ENCODE data around the gene PRDX2. TPM values are rescaled to one million over a fixed set of nuclear protein-coding genes. Genes with fewer than 3 reads are reported as not detected.
"Not testable (repeated sequence)": the region's sequence is repeated elsewhere in the genome, so short reads cannot be mapped to it uniquely, and the experiment has no call there.

PRDX2 gene
- polyA plus RNA-seq, 3 donors, result 40.0 to 71.5 (median 46.7) TPM

DNA sequence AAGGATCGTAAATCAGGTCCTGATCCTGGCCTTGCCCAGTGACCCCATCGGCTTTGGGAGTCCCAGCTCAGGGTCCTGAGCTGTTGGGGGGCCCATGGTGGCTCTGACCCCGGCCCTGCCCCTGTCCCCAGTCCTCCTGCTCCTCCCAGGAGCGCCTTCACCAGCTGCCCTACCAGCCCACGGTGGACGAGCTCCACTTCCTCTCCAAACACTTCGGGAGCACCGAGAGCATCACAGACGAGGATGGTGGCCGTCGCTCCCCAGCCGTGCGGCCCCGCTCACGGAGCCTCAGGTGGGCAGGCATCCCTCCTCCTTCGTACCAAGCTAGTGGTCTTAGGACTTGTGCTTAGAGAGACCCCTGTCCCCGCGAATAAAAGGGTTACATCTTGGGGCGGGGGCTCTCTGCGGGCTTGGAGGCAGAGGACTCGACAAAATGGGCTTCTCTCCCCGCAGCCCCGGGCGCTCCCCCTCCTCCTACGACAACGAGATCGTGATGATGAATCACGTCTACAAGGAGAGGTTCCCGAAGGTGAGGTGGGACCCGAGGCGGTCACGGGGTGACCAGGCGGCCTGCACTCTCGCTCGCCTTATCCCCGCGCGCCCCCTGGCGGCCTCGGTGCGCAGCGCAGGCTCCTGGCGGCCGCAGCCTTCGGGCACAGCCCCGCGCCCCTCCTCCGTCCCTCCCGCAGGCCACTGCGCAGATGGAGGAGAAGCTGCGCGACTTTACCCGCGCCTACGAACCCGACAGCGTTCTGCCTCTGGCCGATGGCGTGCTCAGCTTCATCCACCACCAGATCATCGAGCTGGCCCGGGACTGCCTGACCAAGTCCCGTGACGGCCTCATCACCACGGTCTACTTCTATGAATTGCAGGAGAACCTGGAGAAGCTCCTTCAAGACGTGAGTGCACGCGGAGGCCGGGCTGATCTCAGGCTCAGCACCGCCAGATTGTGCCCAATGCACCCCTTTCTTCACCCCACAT lies 45.8 kb upstream of the PRDX2 start:
- TF ChIP-seq, protein P1, sequence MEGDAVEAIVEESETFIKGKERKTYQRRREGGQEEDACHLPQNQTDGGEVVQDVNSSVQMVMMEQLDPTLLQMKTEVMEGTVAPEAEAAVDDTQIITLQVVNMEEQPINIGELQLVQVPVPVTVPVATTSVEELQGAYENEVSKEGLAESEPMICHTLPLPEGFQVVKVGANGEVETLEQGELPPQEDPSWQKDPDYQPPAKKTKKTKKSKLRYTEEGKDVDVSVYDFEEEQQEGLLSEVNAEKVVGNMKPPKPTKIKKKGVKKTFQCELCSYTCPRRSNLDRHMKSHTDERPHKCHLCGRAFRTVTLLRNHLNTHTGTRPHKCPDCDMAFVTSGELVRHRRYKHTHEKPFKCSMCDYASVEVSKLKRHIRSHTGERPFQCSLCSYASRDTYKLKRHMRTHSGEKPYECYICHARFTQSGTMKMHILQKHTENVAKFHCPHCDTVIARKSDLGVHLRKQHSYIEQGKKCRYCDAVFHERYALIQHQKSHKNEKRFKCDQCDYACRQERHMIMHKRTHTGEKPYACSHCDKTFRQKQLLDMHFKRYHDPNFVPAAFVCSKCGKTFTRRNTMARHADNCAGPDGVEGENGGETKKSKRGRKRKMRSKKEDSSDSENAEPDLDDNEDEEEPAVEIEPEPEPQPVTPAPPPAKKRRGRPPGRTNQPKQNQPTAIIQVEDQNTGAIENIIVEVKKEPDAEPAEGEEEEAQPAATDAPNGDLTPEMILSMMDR (IDR thresholded peaks at IDR 0.05), result peak; percentile 99
- H3K9me3 ChIP-seq (replicated peaks in 1 of 2; ENCODE audit: control insufficient read depth in 1 of 2, insufficient read depth in 1 of 2, low read length in 2 of 2), result no peaks in the 10 kb centered on the region
- peak; percentile 84 to 94 (median 86) for DNase-seq
- H4K20me1 ChIP-seq (ENCODE audit: insufficient read depth, low read length), result no peaks in the 10 kb centered on the region
- H3K4me1 Mint-ChIP-seq, result peaks cover 9% of the 10 kb centered on the region
- H3K4me2 ChIP-seq (replicated peaks; ENCODE audit: extremely low read depth, low read length, poor library complexity, severe bottlenecking), result peak overlapping the region; percentile 57
- peak overlapping the region in 1 of 3 experiments; percentile 42 for H3K4me3 ChIP-seq (replicated peaks in 1 of 3; ENCODE audit: low read depth in 2 of 3, low read length in 3 of 3)
- peaks cover 0 to 2% (median 0%) of the 10 kb centered on the region in 7 donors for H3K9me3 Mint-ChIP-seq
- peaks cover 30 to 53% (median 32%) of the 10 kb centered on the region in 3 donors for H3K27me3 Mint-ChIP-seq (ENCODE audit: low read depth in 3 of 3)
- intact Hi-C loops (cut with micrococcal nuclease), result loop anchor here (2.0 to 5.0 kb wide), 4 partner anchors 50 to 85 kb away; no protein-coding TSS in a partner anchor
- no peak overlapping the region for H3K9ac ChIP-seq (ENCODE audit: insufficient read depth, low read length, poor library complexity, severe bottlenecking)
- H3K27ac Mint-ChIP-seq, result peak overlapping the region in 4 of 7 donors; percentile 13 to 78 (median 55)
- WGBS (ENCODE audit: insufficient coverage), result 12% methylated on average over 63 of the region's 69 CpGs
- H3K36me3 ChIP-seq (replicated peaks in 1 of 2; ENCODE audit: control insufficient read depth in 1 of 2, insufficient read depth in 2 of 2, low read length in 2 of 2), result no peaks in the 10 kb centered on the region
- peaks cover 0 to 25% of the 10 kb centered on the region in 2 donors for H3K27me3 ChIP-seq (ENCODE audit: control insufficient read depth in 2 of 2, insufficient read depth in 2 of 2, low read length in 2 of 2)
- H2AFZ ChIP-seq (ENCODE audit: insufficient read depth, low read depth, low read length, poor library complexity, severe bottlenecking), result peak overlapping the region; percentile 80
- H3K36me3 Mint-ChIP-seq, result no peaks in the 10 kb centered on the region
- peak overlapping the region; percentile 45 to 81 for H3K4me3 Mint-ChIP-seq
- H3K4me1 ChIP-seq (ENCODE audit: control insufficient read depth in 1 of 2, insufficient read depth in 2 of 2, low read length in 2 of 2), result peaks cover 11 to 12% of the 10 kb centered on the region in 2 donors
- no peaks in the 10 kb centered on the region for H3K79me2 ChIP-seq (ENCODE audit: insufficient read depth, low read length)
- no peak overlapping the region for H3K27ac ChIP-seq (ENCODE audit: low read depth in 1 of 2, low read length in 2 of 2)

DNA sequence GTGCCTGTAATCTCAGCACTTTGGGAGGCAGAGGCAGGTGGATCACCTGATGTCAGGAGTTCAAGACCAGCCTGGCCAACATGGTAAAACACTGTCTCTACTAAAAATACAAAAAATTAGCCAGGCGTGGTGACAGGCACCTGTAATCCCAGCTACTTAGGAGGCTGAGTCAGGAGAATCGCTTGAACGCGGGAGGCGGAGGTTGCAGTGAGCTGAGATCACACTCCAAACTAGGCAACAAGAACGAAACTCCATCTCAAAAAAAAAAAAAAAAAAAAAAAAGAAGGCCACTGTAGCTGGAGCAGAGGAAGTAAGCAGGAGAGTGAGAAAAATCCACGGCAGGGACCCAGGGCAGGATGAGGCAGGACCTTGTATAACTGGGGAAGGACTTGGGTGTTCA lies 45.0 kb upstream of the PRDX2 start:
- H2AFZ ChIP-seq (ENCODE audit: insufficient read depth, low read depth, low read length, poor library complexity, severe bottlenecking), result peak overlapping the region; percentile 80
- not testable (repeated sequence) for H3K79me2 ChIP-seq (ENCODE audit: insufficient read depth, low read length); H3K36me3 ChIP-seq (replicated peaks in 1 of 2; ENCODE audit: control insufficient read depth in 1 of 2, insufficient read depth in 2 of 2, low read length in 2 of 2); H3K36me3 Mint-ChIP-seq; H3K27ac ChIP-seq (ENCODE audit: low read depth in 1 of 2, low read length in 2 of 2); H3K4me3 ChIP-seq (replicated peaks in 1 of 3; ENCODE audit: low read depth in 2 of 3, low read length in 3 of 3); H3K9me3 ChIP-seq (replicated peaks in 1 of 2; ENCODE audit: control insufficient read depth in 1 of 2, insufficient read depth in 1 of 2, low read length in 2 of 2); H3K4me1 Mint-ChIP-seq; DNase-seq; H3K9ac ChIP-seq (ENCODE audit: insufficient read depth, low read length, poor library complexity, severe bottlenecking); H4K20me1 ChIP-seq (ENCODE audit: insufficient read depth, low read length); H3K9me3 Mint-ChIP-seq; H3K4me2 ChIP-seq (replicated peaks; ENCODE audit: extremely low read depth, low read length, poor library complexity, severe bottlenecking)
- H3K27me3 Mint-ChIP-seq (ENCODE audit: low read depth in 3 of 3), result peaks cover 35 to 60% (median 38%) of the 10 kb centered on the region in 3 donors
- peaks cover 4 to 30% of the 10 kb centered on the region in 2 donors for H3K27me3 ChIP-seq (ENCODE audit: control insufficient read depth in 2 of 2, insufficient read depth in 2 of 2, low read length in 2 of 2)
- peaks cover 11 to 12% of the 10 kb centered on the region in 2 donors for H3K4me1 ChIP-seq (ENCODE audit: control insufficient read depth in 1 of 2, insufficient read depth in 2 of 2, low read length in 2 of 2)
- peak overlapping the region in 1 of 2 donors; percentile 29 for H3K4me3 Mint-ChIP-seq
- H3K27ac Mint-ChIP-seq, result peak overlapping the region in 1 of 7 donors; percentile 31
- 43% methylated on average over 2 of the region's 7 CpGs for WGBS (ENCODE audit: insufficient coverage)
- intact Hi-C loops (cut with micrococcal nuclease), result loop anchor here (2.0 to 5.0 kb wide), 4 partner anchors 49 to 84 kb away; no protein-coding TSS in a partner anchor

All from CD14-positive monocyte (primary cell).